Activated gamma-delta T cell treated with Interleukin-2 at 50 U/mL for 16 hours (primary cell): ENCODE results near the gene UCP1.
A peak's percentile ranks its signal among the peaks of the same experiment; 100 is the strongest.
"Not testable (repeated sequence)": the region's sequence is repeated elsewhere in the genome, so short reads cannot be mapped to it uniquely, and the experiment has no call there.

Experiments used
- DNase-seq: peaks from one replicate; pipeline ENCODE4 v3.0.0-alpha.2; 2020

The UCP1 gene

DNA sequence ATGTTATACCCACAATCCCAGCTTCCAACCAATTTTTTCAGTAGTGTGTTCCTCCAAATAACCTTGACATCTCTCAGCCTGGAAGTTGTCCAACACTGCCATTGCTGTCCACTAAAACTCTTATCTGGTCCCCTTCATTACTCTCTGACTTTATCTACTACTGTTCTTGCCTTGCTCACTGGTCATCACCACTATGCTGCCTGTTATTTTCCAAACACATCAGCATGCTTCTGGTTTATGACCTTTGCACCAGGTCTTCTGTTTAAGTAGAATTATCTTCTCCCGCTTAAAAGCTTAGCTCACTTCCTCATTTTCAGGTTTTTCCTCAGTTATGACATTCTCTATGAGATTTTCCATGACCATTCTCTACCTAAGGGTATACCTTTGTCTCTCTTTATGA lies 39.3 kb downstream of the UCP1 start:
- DNase-seq = no peak

GRCh38 chr4:140523857-140524742 lies 44.7 kb downstream of the UCP1 start, which contains the start of gene ELMOD2:
TSS of gene ELMOD2 (plus strand) at chr4:140524168. CDS start at chr4:140525429, 1,261 bp downstream.
- peak; percentile 97 for DNase-seq

DNA sequence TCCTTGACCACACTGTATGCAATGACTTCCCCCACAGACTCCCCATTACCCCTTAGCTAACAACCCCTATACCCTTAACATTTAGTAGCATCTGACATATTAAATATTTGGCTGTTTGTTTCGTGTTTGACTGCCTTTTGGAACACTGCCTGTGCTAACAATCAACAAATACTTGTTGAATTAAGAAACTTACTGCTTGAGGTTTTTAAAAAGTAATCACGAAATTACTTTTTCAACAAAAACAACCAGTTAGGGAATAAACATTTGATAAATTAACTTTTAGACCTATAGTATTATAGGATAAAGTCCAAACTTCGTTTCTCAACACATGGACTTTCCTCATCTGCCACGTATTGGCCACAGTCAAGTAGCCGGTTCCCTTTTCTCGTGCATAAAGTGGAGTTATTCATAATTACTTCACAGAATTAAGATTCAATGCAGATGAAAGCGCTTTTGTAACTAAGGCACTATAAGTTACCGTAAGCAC lies 45.3 kb downstream of the UCP1 start:
- DNase-seq = no peak

DNA sequence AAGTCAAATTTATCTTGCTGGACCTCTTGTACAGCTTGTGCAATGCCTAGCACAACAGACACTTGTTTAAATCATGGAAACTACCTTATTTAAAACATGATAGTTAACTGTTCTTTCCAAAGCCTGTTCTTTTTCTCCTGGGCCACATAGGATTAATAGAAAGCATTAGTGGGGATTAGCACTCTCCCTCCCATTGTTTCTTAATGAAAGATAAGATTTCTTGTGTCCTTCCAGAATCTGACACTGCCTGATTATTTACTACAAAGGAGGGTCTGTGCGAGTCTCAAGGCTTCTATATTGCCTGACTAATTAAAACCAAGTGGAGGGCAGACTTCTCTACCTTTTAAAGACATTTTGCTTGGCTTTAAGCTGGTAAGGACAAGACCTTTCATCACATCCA lies 53.3 kb downstream of the UCP1 start:
- DNase-seq = no peak

GRCh38 chr4:140513765-140514164 lies 55.0 kb downstream of the UCP1 start:
- DNase-seq = not testable (repeated sequence)
